ENCODE data around the gene SCUBE2.

- no peak for TF ChIP-seq CTCF (IDR thresholded peaks at IDR 0.05)
- TF ChIP-seq EP300 (IDR thresholded peaks at IDR 0.05) = no peak
- TF ChIP-seq POLR2A (IDR thresholded peaks at IDR 0.05) = no peak
Observed at GRCh38 chr11:9028581-9028980, 62.8 kb downstream of the SCUBE2 start.
